Activated naive CD4-positive, alpha-beta T cell treated with anti-CD3 and anti-CD28 coated beads, Interleukin-2, amount 50 U/mL, for 24 hours (primary cell): ENCODE data around the gene ZNF367.

Experiments used
- H3K27ac Mint-ChIP-seq: one replicate; pipeline ENCODE4 v1.8.0; 2021; ENCODE audit warnings: mild to moderate bottlenecking, mixed read lengths
- H3K27me3 Mint-ChIP-seq: one replicate; pipeline ENCODE4 v1.8.0; 2021; ENCODE audit warnings: mixed read lengths
- H3K36me3 Mint-ChIP-seq: one replicate; pipeline ENCODE4 v1.8.0; 2021; ENCODE audit warnings: mixed read lengths
- H3K4me1 Mint-ChIP-seq: one replicate; pipeline ENCODE4 v1.8.0; 2021; ENCODE audit warnings: mixed read lengths
- H3K4me3 Mint-ChIP-seq: one replicate; pipeline ENCODE4 v1.8.0; 2021; ENCODE audit warnings: mild to moderate bottlenecking, mixed read lengths
- H3K9me3 Mint-ChIP-seq: one replicate; pipeline ENCODE4 v1.8.0; 2021; ENCODE audit warnings: mixed read lengths

Gene ZNF367

GRCh38 chr9:96418083-96418919 lies at the start of gene ZNF367:
TSS of gene ZNF367 (minus strand) at chr9:96418370. CDS start at chr9:96418032, 338 bp downstream.
- Mint-ChIP-seq H3K27me3 (no peaks in the 10 kb centered on the region), H3K9me3 (no peaks in the 10 kb centered on the region), H3K27ac (peak within 1 kb of the TSS; percentile 91), H3K4me1 (peaks cover 40% of the 10 kb centered on the region), H3K36me3 (no peaks in the 10 kb centered on the region), H3K4me3 (peak within 1 kb of the TSS; percentile 94)

GRCh38 chr9:96467784-96468183 lies 49.6 kb upstream of the ZNF367 start:
- no peak overlapping the region for H3K4me3 Mint-ChIP-seq

GRCh38 chr9:96464426-96464825 lies 46.3 kb upstream of the ZNF367 start:
- Mint-ChIP-seq H3K36me3 (peaks cover 16% of the 10 kb centered on the region), H3K9me3 (no peaks in the 10 kb centered on the region), H3K4me1 (peaks cover 3% of the 10 kb centered on the region), H3K4me3 (no peak overlapping the region), H3K27me3 (no peaks in the 10 kb centered on the region), H3K27ac (no peak overlapping the region)

More at GRCh38 chr9:96467784-96468183, 49.6 kb upstream of the ZNF367 start:
- H3K36me3 Mint-ChIP-seq: peaks cover 13% of the 10 kb centered on the region
- H3K4me1 Mint-ChIP-seq: no peaks in the 10 kb centered on the region
- no peaks in the 10 kb centered on the region for H3K9me3 Mint-ChIP-seq
- H3K27ac Mint-ChIP-seq: no peak overlapping the region
- no peaks in the 10 kb centered on the region for H3K27me3 Mint-ChIP-seq

GRCh38 chr9:96462541-96462940 lies 44.4 kb upstream of the ZNF367 start:
- no peak overlapping the region for H3K27ac Mint-ChIP-seq
- H3K27me3 Mint-ChIP-seq: no peaks in the 10 kb centered on the region
- peaks cover 8% of the 10 kb centered on the region for H3K4me1 Mint-ChIP-seq
- peaks cover 20% of the 10 kb centered on the region for H3K36me3 Mint-ChIP-seq
- H3K4me3 Mint-ChIP-seq: no peak overlapping the region
- H3K9me3 Mint-ChIP-seq: no peaks in the 10 kb centered on the region

- Mint-ChIP-seq H3K27ac (no peak overlapping the region), H3K36me3 (peaks cover 18% of the 10 kb centered on the region), H3K27me3 (no peaks in the 10 kb centered on the region), H3K4me3 (no peak overlapping the region), H3K9me3 (no peaks in the 10 kb centered on the region), H3K4me1 (peaks cover 8% of the 10 kb centered on the region)
Measured at GRCh38 chr9:96461336-96461735, 43.2 kb upstream of the ZNF367 start.

GRCh38 chr9:96460882-96461281 lies 42.7 kb upstream of the ZNF367 start:
- Mint-ChIP-seq H3K4me1 (peaks cover 8% of the 10 kb centered on the region), H3K36me3 (peaks cover 18% of the 10 kb centered on the region), H3K4me3 (no peak overlapping the region), H3K27me3 (no peaks in the 10 kb centered on the region), H3K27ac (no peak overlapping the region), H3K9me3 (no peaks in the 10 kb centered on the region)

GRCh38 chr9:96460470-96460869 lies 42.3 kb upstream of the ZNF367 start:
- Mint-ChIP-seq H3K4me3 (no peak overlapping the region), H3K4me1 (peaks cover 8% of the 10 kb centered on the region), H3K27ac (no peak overlapping the region), H3K36me3 (peaks cover 18% of the 10 kb centered on the region), H3K27me3 (no peaks in the 10 kb centered on the region), H3K9me3 (no peaks in the 10 kb centered on the region)

- no peak overlapping the region for H3K4me3 Mint-ChIP-seq
- no peaks in the 10 kb centered on the region for H3K27me3 Mint-ChIP-seq
- H3K36me3 Mint-ChIP-seq: peaks cover 14% of the 10 kb centered on the region
- no peaks in the 10 kb centered on the region for H3K9me3 Mint-ChIP-seq
- peaks cover 8% of the 10 kb centered on the region for H3K4me1 Mint-ChIP-seq
- peak overlapping the region; percentile 18 for H3K27ac Mint-ChIP-seq
Measured at GRCh38 chr9:96459268-96460007, 41.3 kb upstream of the ZNF367 start.

GRCh38 chr9:96458226-96458625 lies 40.1 kb upstream of the ZNF367 start:
- Mint-ChIP-seq H3K9me3 (no peaks in the 10 kb centered on the region), H3K27me3 (no peaks in the 10 kb centered on the region), H3K4me3 (no peak overlapping the region), H3K4me1 (peaks cover 16% of the 10 kb centered on the region), H3K27ac (no peak overlapping the region), H3K36me3 (peaks cover 15% of the 10 kb centered on the region)

- Mint-ChIP-seq H3K36me3 (peaks cover 15% of the 10 kb centered on the region), H3K4me3 (no peak overlapping the region), H3K27me3 (no peaks in the 10 kb centered on the region), H3K27ac (no peak overlapping the region), H3K4me1 (peaks cover 22% of the 10 kb centered on the region), H3K9me3 (no peaks in the 10 kb centered on the region)
Measured at GRCh38 chr9:96457266-96457665, 39.1 kb upstream of the ZNF367 start.

- Mint-ChIP-seq H3K9me3 (no peaks in the 10 kb centered on the region), H3K27ac (peak overlapping the region; percentile 63), H3K4me1 (peaks cover 28% of the 10 kb centered on the region), H3K27me3 (no peaks in the 10 kb centered on the region), H3K36me3 (peaks cover 5% of the 10 kb centered on the region), H3K4me3 (no peak overlapping the region)
Measured at GRCh38 chr9:96453625-96454024, 35.5 kb upstream of the ZNF367 start.

GRCh38 chr9:96450613-96451528 lies 32.7 kb upstream of the ZNF367 start:
- H3K27ac Mint-ChIP-seq: peak overlapping the region; percentile 82
- no peaks in the 10 kb centered on the region for H3K9me3 Mint-ChIP-seq
- H3K36me3 Mint-ChIP-seq: peaks cover 2% of the 10 kb centered on the region
- H3K27me3 Mint-ChIP-seq: no peaks in the 10 kb centered on the region
- peaks cover 28% of the 10 kb centered on the region for H3K4me1 Mint-ChIP-seq
- peak overlapping the region; percentile 92 for H3K4me3 Mint-ChIP-seq

- Mint-ChIP-seq H3K36me3 (peaks cover 2% of the 10 kb centered on the region), H3K27ac (peak within 1 kb of the TSS; percentile 82), H3K9me3 (no peaks in the 10 kb centered on the region), H3K27me3 (no peaks in the 10 kb centered on the region), H3K4me3 (peak within 1 kb of the TSS; percentile 92), H3K4me1 (peaks cover 28% of the 10 kb centered on the region)
Measured at GRCh38 chr9:96449845-96450612, 31.9 kb upstream of the ZNF367 start, which contains the start of gene HABP4. TSS of gene HABP4 (plus strand) at chr9:96450169. CDS start at chr9:96450280, 111 bp downstream.

- no peaks in the 10 kb centered on the region for H3K27me3 Mint-ChIP-seq
- peaks cover 28% of the 10 kb centered on the region for H3K4me1 Mint-ChIP-seq
- peak overlapping the region; percentile 10 for H3K27ac Mint-ChIP-seq
- H3K36me3 Mint-ChIP-seq: peaks cover 2% of the 10 kb centered on the region
- H3K4me3 Mint-ChIP-seq: peak overlapping the region; percentile 77
- H3K9me3 Mint-ChIP-seq: no peaks in the 10 kb centered on the region
Measured at GRCh38 chr9:96449523-96449844, 31.3 kb upstream of the ZNF367 start.
